SK-N-MC (cell line): ENCODE data around the gene NOD2.

Experiments
- DNase-seq: peaks from one replicate; pipeline ENCODE4 v3.0.0-alpha.2; 2011; ENCODE audit warnings: low read depth, low spot score
- H3K27ac ChIP-seq: fragments of 200-600 bp; sonication (generic); 2 replicates; pipeline ENCODE4 v1.5.1; 2016; ENCODE audit warnings: mixed run types
- H3K36me3 ChIP-seq: fragments of 200-600 bp; sonication (generic); 2 replicates; pipeline ENCODE4 v1.6.1; 2017; ENCODE audit warnings: antibody characterized with exemption, low read length, mixed read lengths; ENCODE audit not compliant: insufficient read depth
- H3K4me3 ChIP-seq: fragments of 200-600 bp; sonication (generic); 2 replicates; pipeline ENCODE4 v1.5.1; 2016
- H3K9ac ChIP-seq: fragments of 200-600 bp; sonication (generic); 2 replicates; pipeline ENCODE4 v1.8.0; 2017; ENCODE audit warnings: mixed run types, mixed read lengths; ENCODE audit not compliant: insufficient read length
- H3K9me3 ChIP-seq: fragments of 200-600 bp; sonication (generic); 2 replicates; pipeline ENCODE4 v1.6.1; 2017; ENCODE audit warnings: low read depth, mild to moderate bottlenecking, antibody characterized with exemption, low read length, moderate library complexity, mixed read lengths
- EZH2 ChIP-seq: fragments of 200-600 bp; sonication (generic); IDR thresholded peaks from one replicate; pipeline ENCODE4 v1.6.1; 2017; ENCODE audit warnings: antibody characterized with exemption
- FOXP2 ChIP-seq: optimal IDR thresholded peaks from 2 replicates; pipeline ENCODE3; 2011; ENCODE audit warnings: mild to moderate bottlenecking, moderate library complexity; ENCODE audit not compliant: insufficient read depth; ENCODE audit errors: extremely low read length, control extremely low read depth
- POLR2AphosphoS5 ChIP-seq: IDR thresholded peaks from 2 replicates; pipeline ENCODE4 v1.6.1; 2012; ENCODE audit warnings: mild to moderate bottlenecking, low read depth, low read length, borderline replicate concordance

NOD2 gene

DNA sequence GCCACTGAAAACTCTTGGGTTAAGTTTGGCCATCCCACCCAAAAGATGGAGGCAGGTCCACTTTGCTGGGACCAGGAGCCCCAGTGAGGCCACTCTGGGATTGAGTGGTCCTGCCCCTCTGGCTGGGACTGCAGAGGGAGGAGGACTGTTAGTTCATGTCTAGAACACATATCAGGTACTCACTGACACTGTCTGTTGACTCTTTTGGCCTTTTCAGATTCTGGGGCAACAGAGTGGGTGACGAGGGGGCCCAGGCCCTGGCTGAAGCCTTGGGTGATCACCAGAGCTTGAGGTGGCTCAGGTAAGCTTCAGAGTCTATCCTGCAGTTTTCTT lies 29.0 kb downstream of the NOD2 start:
- DNase-seq = no peak
- no peak overlapping the region for H3K4me3 ChIP-seq

DNA sequence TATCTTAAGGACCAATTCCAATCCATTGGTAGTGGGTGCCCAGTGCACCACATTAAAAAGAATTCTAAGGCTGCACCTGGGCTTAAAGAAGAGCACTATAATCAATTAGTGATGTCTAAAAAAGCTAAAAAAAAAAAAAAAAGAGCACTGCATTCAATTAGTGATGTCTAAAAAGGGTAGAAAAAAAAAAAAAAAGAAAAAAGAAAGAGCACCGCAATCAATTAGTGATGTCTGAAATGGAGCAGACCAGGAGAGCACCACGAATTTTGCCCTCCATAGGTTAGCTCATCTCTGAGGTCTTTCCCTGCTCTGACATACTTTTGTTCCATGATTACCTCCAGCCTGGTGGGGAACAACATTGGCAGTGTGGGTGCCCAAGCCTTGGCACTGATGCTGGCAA lies 29.6 kb downstream of the NOD2 start:
- Histone ChIP-seq H3K27ac (no peak overlapping the region), H3K4me3 (no peak overlapping the region), H3K36me3 (no peaks in the 10 kb centered on the region), H3K9me3 (no peaks in the 10 kb centered on the region), H3K9ac (no peak overlapping the region)
- TF ChIP-seq FOXP2 = no peak
- no peak for TF ChIP-seq EZH2
- TF ChIP-seq POLR2AphosphoS5 = no peak
- DNase-seq = no peak

More for the DNA sequence above, 29.0 kb downstream of the NOD2 start:
- TF ChIP-seq EZH2 (no peak), POLR2AphosphoS5 (no peak), FOXP2 (no peak)
- H3K36me3 ChIP-seq = no peaks in the 10 kb centered on the region
- H3K27ac ChIP-seq = no peak overlapping the region
- no peaks in the 10 kb centered on the region for H3K9me3 ChIP-seq
- no peak overlapping the region for H3K9ac ChIP-seq

DNA sequence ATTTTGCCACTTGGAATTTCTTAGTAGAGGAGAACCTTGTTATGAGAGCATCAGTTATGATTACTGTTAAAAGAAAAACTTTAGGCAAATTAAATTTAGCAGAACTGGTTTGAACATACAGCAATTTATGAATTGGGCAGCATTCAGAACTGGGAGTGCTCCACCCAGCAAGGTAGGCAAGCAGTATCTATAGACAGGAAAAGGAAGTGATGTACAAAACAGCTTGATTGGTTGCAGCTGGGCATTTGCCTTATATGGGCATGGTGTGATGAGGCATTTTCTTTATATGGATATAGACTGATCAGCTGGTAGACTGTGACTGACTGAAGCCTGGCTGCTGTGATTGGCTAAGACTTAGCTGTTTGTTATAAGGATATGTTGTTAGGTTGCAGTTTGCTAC lies 30.9 kb downstream of the NOD2 start:
- no peaks in the 10 kb centered on the region for H3K36me3 ChIP-seq
- no peak for DNase-seq
- no peaks in the 10 kb centered on the region for H3K9me3 ChIP-seq
- H3K9ac ChIP-seq = no peak overlapping the region
- no peak overlapping the region for H3K27ac ChIP-seq
- no peak overlapping the region for H3K4me3 ChIP-seq
- TF ChIP-seq EZH2 (no peak), POLR2AphosphoS5 (no peak), FOXP2 (no peak)

- no peaks in the 10 kb centered on the region for H3K9me3 ChIP-seq
- no peaks in the 10 kb centered on the region for H3K36me3 ChIP-seq
- H3K9ac ChIP-seq = no peak overlapping the region
- DNase-seq = no peak
- no peak overlapping the region for H3K27ac ChIP-seq
- no peak for TF ChIP-seq FOXP2
- TF ChIP-seq POLR2AphosphoS5 = no peak
- no peak for TF ChIP-seq EZH2
- H3K4me3 ChIP-seq = no peak overlapping the region
Measured at GRCh38 chr16:50731130-50731988, 38.0 kb downstream of the NOD2 start.

- Histone ChIP-seq H3K9ac (no peak overlapping the region), H3K9me3 (no peaks in the 10 kb centered on the region), H3K4me3 (no peak overlapping the region), H3K36me3 (no peaks in the 10 kb centered on the region), H3K27ac (no peak overlapping the region)
- no peak for TF ChIP-seq POLR2AphosphoS5
- TF ChIP-seq FOXP2 = no peak
- no peak for TF ChIP-seq EZH2
- no peak for DNase-seq
Measured at GRCh38 chr16:50731989-50732832, 38.8 kb downstream of the NOD2 start.

DNA sequence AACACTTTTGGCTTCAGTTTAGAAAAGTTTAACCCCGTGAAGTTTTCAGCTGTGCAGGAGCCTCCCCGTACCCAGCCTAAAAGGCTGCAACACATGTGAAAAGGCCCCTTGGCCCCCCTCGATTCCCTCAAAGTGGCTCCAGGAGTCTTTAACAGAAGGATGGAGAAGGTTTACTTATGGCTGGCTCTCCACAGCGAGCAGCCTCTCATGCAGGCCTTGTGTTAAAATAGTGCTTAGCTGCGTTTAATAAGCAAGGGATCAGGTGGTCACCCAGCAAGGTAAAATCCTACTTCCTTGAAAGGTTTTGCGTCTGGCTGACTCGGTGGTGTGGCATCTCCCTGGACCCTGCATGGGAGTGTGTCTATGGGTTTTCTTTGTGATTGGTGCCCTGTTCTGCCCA lies 40.1 kb downstream of the NOD2 start:
- TF ChIP-seq EZH2 (no peak), POLR2AphosphoS5 (no peak), FOXP2 (no peak)

DNA sequence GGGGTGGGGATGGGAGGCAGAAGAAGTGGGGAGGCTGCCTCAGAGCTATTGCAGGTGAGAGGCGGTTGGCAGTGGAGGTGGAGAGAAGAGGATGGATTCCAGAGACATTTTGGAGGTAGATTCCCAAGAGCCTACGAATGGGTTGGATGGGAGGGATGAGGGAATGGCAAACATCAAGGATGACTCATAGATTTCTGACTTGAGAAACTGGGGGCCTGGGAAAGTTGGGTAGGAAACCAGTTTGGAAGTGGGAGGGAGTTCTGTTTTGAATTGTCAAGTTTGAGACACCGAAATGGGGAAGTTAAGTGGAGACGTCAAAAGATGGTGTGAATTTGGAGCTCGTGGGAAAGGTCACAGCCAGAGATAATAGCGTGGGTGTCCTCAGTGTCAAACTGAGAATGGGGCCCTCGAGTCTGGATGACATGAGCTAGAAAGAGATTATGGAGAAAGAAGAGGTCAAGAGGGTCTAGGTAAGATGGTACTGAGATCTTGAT lies 42.3 kb downstream of the NOD2 start:
- no peaks in the 10 kb centered on the region for H3K36me3 ChIP-seq
- no peaks in the 10 kb centered on the region for H3K9me3 ChIP-seq
- no peak for DNase-seq
- no peak overlapping the region for H3K4me3 ChIP-seq
- no peak overlapping the region for H3K27ac ChIP-seq
- no peak overlapping the region for H3K9ac ChIP-seq
- TF ChIP-seq POLR2AphosphoS5 (no peak), FOXP2 (no peak), EZH2 (no peak)

More for the DNA sequence above, 40.1 kb downstream of the NOD2 start:
- Histone ChIP-seq H3K4me3 (no peak overlapping the region), H3K9me3 (no peaks in the 10 kb centered on the region), H3K36me3 (no peaks in the 10 kb centered on the region), H3K9ac (no peak overlapping the region), H3K27ac (no peak overlapping the region)
- no peak for DNase-seq

GRCh38 chr16:50736448-50736847 lies 43.0 kb downstream of the NOD2 start:
- Histone ChIP-seq H3K9ac (no peak overlapping the region), H3K4me3 (no peak overlapping the region), H3K9me3 (no peaks in the 10 kb centered on the region), H3K27ac (no peak overlapping the region), H3K36me3 (no peaks in the 10 kb centered on the region)
- TF ChIP-seq FOXP2 (no peak), POLR2AphosphoS5 (no peak), EZH2 (no peak)
- no peak for DNase-seq
